ENCODE measurements around the gene INPP5F.

DNA sequence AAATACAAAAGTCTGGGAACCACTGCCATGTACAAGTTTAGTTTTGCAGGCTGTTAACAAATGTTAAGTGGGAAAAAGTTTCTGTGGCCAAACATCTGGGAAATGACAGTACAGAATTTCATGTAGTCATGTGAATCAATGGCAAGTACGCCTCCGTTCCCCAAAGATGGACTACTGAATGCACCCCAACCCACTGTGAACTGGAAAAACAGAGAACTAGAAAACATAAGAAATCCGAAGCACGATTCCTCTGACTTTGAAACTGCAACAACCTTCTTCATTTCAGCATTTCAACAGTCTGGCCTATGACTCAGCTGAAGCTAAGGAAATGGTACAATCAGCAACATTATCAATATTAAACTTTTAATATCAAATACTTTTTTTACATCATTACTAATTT lies 105.0 kb downstream of the INPP5F start:
- no peak for TF ChIP-seq EZH2 (IDR thresholded peaks at IDR 0.05)
- no peak for TF ChIP-seq POLR2AphosphoS5 (IDR thresholded peaks at IDR 0.05; ENCODE audit: borderline replicate concordance, low read depth, low read length)

Measured in SK-N-MC (cell line).